Measurements from ENCODE around the gene F2R. TPM values are rescaled to one million over a fixed set of nuclear protein-coding genes. Genes with fewer than 3 reads are reported as not detected.

The F2R gene
- total and polyA plus RNA-seq, 10 of the 15 experiments (the other 5 are each of a cell fraction or from before 2014, with no cell fraction given): 1.8 to 75.4 (median 8.0) TPM

- BruUV-seq (replicated peaks): TSS peak; percentile 93
- peaks cover 24% of the 10 kb centered on the region for H3K4me1 ChIP-seq (ENCODE audit: control insufficient read depth, insufficient read depth, low read length)
- CTCF ChIA-PET: interaction anchor here (0.7 to 12.4 kb wide), 4 partner anchors 9 to 149 kb away, joined by 3 to 153 read pairs (median 10); no protein-coding TSS in a partner anchor
- peak overlapping the region; percentile 61 for H3K27ac ChIP-seq (ENCODE audit: control insufficient read depth, insufficient read depth)
- RAD21 ChIA-PET (ENCODE audit: unreplicated experiment): interaction anchor here (0.8 to 12.3 kb wide), 7 partner anchors 12 to 381 kb away, joined by 3 to 254 read pairs (median 4); partner anchors contain the start of gene F2R
- in situ Hi-C loops (cut with MboI) (no loop called here), intact Hi-C loops (cut with micrococcal nuclease; ENCODE audit: unreplicated experiment) (loop anchor here (1.0 to 10.0 kb wide), 3 partner anchors 11 to 328 kb away; partner anchors contain the start of genes F2R and IQGAP2)
- 0 out of 2 replicates have a peak overlapping the region, but pooled peaks have one; percentile 38 for H3K9ac ChIP-seq (ENCODE audit: control insufficient read depth, insufficient read depth, low read length)
- H3K9me3 ChIP-seq (replicated peaks; ENCODE audit: control insufficient read depth, insufficient read depth, low read length): peaks cover 16% of the 10 kb centered on the region
- 43% methylated on average over 15 of the region's 15 CpGs for WGBS (ENCODE audit: insufficient coverage, insufficient replicate concordance, low lambda C conversion rate, missing lambda C conversion rate)
- ATAC-seq (peak; percentile 21), FAIRE-seq (no peak), DNase-seq (ENCODE audit: low read depth, low spot score) (no peak)
- SMC1A ChIA-PET (ENCODE audit: uncharacterized antibody, unreplicated experiment): interaction anchor here (0.8 to 3.6 kb wide), 8 partner anchors 11 to 131 kb away, joined by 3 to 75 read pairs (median 4); no protein-coding TSS in a partner anchor
- no peaks in the 10 kb centered on the region for H3K36me3 ChIP-seq (ENCODE audit: control insufficient read depth in 2 of 2, insufficient read depth in 2 of 2, low read length in 1 of 2)
- peak overlapping the region; percentile 84 for H3K4me2 ChIP-seq (ENCODE audit: control insufficient read depth, insufficient read depth)
- H2AFZ ChIP-seq (ENCODE audit: control insufficient read depth, low read depth, low read length): peak overlapping the region; percentile 31
- POLR2A ChIA-PET: interaction anchor here (1.0 to 11.0 kb wide), 2 partner anchors 11 to 15 kb away, joined by 4 to 144 read pairs; no protein-coding TSS in a partner anchor
- H3K4me3 ChIP-seq: peak overlapping the region; percentile 50
- no peaks in the 10 kb centered on the region for H4K20me1 ChIP-seq (ENCODE audit: control insufficient read depth, insufficient read depth)
- H3K27me3 ChIP-seq (replicated peaks in 1 of 2; ENCODE audit: control insufficient read depth in 2 of 2, insufficient read depth in 2 of 2, low read length in 1 of 2): no peaks in the 10 kb centered on the region
- H3K79me2 ChIP-seq (ENCODE audit: control insufficient read depth, insufficient read depth, low read length): no peaks in the 10 kb centered on the region
- TF ChIP-seq, protein P1, sequence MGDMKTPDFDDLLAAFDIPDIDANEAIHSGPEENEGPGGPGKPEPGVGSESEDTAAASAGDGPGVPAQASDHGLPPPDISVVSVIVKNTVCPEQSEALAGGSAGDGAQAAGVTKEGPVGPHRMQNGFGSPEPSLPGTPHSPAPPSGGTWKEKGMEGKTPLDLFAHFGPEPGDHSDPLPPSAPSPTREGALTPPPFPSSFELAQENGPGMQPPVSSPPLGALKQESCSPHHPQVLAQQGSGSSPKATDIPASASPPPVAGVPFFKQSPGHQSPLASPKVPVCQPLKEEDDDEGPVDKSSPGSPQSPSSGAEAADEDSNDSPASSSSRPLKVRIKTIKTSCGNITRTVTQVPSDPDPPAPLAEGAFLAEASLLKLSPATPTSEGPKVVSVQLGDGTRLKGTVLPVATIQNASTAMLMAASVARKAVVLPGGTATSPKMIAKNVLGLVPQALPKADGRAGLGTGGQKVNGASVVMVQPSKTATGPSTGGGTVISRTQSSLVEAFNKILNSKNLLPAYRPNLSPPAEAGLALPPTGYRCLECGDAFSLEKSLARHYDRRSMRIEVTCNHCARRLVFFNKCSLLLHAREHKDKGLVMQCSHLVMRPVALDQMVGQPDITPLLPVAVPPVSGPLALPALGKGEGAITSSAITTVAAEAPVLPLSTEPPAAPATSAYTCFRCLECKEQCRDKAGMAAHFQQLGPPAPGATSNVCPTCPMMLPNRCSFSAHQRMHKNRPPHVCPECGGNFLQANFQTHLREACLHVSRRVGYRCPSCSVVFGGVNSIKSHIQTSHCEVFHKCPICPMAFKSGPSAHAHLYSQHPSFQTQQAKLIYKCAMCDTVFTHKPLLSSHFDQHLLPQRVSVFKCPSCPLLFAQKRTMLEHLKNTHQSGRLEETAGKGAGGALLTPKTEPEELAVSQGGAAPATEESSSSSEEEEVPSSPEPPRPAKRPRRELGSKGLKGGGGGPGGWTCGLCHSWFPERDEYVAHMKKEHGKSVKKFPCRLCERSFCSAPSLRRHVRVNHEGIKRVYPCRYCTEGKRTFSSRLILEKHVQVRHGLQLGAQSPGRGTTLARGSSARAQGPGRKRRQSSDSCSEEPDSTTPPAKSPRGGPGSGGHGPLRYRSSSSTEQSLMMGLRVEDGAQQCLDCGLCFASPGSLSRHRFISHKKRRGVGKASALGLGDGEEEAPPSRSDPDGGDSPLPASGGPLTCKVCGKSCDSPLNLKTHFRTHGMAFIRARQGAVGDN (IDR thresholded peaks at IDR 0.05): peak; percentile 88
- TF ChIP-seq RELA (IDR thresholded peaks at IDR 0.05; ENCODE audit: borderline replicate concordance, partially characterized antibody): no peak
- TF ChIP-seq HDGF (IDR thresholded peaks at IDR 0.05): peak; percentile 82; the same call in 1 of the 2 replicates
- TF ChIP-seq LARP7 (IDR thresholded peaks at IDR 0.05): peak; percentile 80
- TF ChIP-seq MAX (IDR thresholded peaks at IDR 0.05; ENCODE audit: low read depth, low read length): 0 out of 2 replicates have a peak, but pooled peaks have one; percentile 21
- peak; percentile 73; the same call in 1 of the 2 replicates for TF ChIP-seq ZBTB4 (CRISPR knock-in tag; IDR thresholded peaks at IDR 0.05)
- TF ChIP-seq, protein P2, sequence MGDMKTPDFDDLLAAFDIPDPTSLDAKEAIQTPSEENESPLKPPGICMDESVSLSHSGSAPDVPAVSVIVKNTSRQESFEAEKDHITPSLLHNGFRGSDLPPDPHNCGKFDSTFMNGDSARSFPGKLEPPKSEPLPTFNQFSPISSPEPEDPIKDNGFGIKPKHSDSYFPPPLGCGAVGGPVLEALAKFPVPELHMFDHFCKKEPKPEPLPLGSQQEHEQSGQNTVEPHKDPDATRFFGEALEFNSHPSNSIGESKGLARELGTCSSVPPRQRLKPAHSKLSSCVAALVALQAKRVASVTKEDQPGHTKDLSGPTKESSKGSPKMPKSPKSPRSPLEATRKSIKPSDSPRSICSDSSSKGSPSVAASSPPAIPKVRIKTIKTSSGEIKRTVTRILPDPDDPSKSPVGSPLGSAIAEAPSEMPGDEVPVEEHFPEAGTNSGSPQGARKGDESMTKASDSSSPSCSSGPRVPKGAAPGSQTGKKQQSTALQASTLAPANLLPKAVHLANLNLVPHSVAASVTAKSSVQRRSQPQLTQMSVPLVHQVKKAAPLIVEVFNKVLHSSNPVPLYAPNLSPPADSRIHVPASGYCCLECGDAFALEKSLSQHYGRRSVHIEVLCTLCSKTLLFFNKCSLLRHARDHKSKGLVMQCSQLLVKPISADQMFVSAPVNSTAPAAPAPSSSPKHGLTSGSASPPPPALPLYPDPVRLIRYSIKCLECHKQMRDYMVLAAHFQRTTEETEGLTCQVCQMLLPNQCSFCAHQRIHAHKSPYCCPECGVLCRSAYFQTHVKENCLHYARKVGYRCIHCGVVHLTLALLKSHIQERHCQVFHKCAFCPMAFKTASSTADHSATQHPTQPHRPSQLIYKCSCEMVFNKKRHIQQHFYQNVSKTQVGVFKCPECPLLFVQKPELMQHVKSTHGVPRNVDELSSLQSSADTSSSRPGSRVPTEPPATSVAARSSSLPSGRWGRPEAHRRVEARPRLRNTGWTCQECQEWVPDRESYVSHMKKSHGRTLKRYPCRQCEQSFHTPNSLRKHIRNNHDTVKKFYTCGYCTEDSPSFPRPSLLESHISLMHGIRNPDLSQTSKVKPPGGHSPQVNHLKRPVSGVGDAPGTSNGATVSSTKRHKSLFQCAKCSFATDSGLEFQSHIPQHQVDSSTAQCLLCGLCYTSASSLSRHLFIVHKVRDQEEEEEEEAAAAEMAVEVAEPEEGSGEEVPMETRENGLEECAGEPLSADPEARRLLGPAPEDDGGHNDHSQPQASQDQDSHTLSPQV (IDR thresholded peaks at IDR 0.05): peak; percentile 97
- TF ChIP-seq TCF12 (IDR thresholded peaks at IDR 0.05; ENCODE audit: low read depth, low read length): peak; percentile 63; the same call in 1 of the 2 replicates
- no peak for TF ChIP-seq MTA2 (IDR thresholded peaks at IDR 0.05; ENCODE audit: low read depth)
Observed at GRCh38 chr5:76732405-76733048, 16.6 kb downstream of the F2R start.
